SKM-1 (cell line): ENCODE data around the gene TGFBR3.
A peak's percentile ranks its signal among the peaks of the same experiment; 100 is the strongest.
"Not testable (repeated sequence)": the region's sequence is repeated elsewhere in the genome, so short reads cannot be mapped to it uniquely, and the experiment has no call there.

Experiments
- DNase-seq: peaks from one replicate; lab custom pipeline; 2025; ENCODE audit not compliant: unreplicated experiment; lab: John Stamatoyannopoulos, UW

The TGFBR3 gene

DNA sequence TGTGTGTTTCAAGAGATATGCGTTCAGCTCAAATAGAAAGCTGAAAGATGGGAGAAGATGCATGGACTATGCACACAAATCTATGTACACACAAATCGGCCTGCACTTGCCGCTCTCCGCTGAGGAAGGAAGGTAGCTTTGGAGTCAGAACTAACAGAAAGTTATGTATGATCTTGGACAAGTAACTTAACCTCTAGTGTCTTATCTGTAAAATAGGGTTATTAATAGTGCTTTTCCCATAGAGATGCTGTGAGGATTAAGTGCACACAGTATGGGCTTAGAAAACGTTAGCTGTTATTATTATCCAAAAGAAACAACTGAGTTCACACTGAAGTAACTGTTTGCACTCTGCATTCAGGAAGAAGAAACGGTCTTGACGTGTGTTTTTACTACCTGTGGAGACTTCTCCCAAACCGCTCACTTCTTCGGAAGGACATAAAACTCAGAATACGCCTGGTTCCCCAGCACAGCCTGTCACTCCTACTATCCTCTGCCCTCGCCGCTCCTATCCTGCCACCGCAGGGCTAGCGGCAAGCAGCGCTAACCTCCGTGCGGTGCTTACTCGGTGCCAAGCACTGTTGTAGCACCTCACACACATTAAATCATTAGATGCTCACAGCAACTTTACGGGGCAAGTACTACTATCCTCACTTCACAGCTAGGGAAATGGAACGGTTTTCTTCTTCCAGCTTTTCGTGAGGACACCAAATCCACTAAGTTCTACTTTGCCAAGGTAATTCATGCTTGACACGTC is 1.3 kb downstream of the TGFBR3 start:
- no peak for DNase-seq

GRCh38 chr1:91883470-91883869 is 2.5 kb downstream of the TGFBR3 start:
- DNase-seq: peak; percentile 16

GRCh38 chr1:91881280-91881679 is 4.7 kb downstream of the TGFBR3 start:
- DNase-seq: no peak

- no peak for DNase-seq
These were observed 6.2 kb downstream of the TGFBR3 start for GRCh38 chr1:91879733-91880132.

- DNase-seq: no peak
These were observed 8.3 kb downstream of the TGFBR3 start for GRCh38 chr1:91877574-91878208.

DNA sequence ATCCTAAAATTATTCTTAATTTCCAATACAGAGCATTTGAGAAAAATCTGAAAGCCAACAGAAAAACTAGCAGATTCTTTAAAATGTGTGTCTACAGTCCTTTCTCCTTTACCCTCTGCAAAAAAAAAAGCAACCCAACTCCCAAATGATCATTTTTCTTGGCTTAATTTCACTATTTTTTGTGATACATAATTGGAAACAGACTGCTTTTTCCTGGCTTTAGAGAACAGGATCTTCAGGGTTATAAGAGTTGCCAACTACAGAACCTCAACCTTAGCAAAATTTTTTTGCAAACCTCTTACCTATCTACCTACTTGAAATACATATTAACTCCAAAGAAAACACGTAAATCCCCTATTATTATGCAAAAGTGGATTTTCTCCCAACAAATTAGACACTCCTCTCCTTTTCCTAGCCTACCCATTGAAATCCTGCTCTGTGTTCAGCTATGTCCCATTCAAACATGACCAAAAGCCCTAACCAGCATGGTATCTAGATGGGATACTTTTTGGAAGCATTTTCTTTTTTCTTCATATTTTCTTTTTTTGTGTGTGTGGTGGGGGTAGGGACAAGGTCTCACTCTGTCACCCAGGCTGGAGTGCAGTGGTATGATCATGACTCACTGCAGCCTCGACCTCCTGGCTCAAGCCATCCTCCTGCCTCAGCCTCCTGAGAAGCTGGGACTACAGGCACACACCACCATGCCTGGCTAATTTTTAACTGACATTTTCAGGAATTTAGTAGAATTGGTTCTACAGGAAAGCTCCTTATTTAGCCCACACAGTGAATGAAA is 9.0 kb downstream of the TGFBR3 start:
- no peak for DNase-seq

DNA sequence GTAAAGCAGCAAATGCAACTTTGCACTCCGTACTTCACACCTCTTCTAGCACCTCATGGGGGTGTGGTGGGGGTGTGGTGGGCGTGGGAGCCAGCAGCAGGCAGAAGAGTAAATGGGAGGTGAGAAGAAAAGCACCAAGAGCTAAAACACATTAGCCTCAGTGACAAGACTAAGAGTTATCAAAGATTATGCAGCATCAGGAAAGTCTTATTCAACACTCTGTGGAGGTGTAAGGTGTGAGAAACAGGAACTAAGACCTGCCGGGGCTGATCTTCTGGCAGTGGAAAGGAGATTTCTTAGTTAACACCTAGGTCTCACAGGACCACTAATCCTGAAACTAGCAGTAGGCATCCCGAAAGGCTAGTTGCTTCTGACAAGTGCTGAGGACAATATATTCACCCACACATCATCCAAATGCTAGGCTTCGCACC is 9.9 kb downstream of the TGFBR3 start:
- DNase-seq: no peak

DNA sequence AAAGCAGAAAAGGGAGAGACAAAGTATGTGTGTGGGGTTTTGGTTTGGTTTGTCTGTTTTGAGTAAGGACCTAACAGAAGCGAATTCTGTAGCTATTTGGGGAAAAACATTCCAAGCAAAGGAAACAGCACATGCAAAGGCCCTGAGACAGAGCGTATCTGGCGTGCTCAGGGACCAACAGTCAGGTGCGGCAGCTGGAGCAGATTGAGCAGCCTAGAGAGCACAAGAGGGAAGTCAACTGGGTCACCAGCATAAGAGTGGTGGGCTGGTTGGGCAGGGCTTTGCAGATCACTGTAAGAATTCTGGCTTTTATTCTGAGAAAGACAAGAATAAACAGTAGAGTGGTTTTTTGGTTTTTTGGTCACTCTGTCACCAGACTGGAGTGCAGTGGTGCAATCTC is 11.8 kb downstream of the TGFBR3 start:
- no peak for DNase-seq

DNA sequence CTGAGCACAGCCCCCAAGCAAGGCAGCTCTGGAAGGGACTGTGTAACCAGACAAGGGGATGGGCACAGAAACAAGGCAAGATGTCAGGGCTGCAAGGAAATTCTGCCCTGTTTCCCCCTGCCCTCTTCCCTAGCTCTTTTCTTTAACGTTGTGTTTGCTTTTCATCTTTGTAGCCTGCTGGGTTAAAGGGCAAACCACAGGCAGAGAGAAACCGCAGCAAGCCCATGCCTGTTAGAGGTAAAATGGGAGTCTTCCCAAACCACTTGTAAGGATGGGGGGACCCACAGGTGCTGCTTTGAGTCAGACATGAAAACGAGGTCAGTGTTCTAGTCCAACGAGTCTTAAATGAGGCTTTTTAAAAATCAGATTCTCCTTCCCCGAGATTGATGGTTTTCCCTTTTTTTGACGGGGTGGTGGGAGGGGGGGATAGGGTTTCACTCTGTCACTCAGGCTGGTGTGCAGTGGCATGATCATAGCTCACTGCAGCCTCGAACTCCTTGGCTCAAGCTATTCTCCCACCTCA is 13.3 kb downstream of the TGFBR3 start:
- DNase-seq: no peak

- DNase-seq: no peak
These were observed 14.0 kb downstream of the TGFBR3 start for GRCh38 chr1:91872000-91872399.

- DNase-seq: no peak
These were observed 15.6 kb downstream of the TGFBR3 start for GRCh38 chr1:91870322-91870721.

DNA sequence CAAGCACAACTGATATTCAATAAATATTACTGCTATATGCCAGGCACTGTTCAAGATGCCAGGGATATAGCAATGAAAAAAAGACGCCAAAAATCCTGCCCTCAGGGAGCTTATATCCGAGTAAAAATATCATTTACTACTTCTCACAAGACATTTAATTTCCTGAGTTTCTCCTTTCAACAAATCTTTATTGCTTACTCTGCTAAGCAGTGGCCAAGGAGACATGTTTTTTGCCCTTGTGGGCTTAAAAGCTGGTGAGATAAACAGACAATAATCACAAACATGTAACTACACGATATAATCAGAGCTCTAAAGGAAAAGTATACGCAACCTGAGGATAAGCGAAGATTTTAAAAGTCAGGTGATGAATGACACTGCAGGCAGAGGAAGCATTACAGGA is 19.5 kb downstream of the TGFBR3 start:
- DNase-seq: no peak

GRCh38 chr1:91864017-91864700 is 21.8 kb downstream of the TGFBR3 start:
- DNase-seq: no peak

- no peak for DNase-seq
These were observed 22.5 kb downstream of the TGFBR3 start for GRCh38 chr1:91863498-91863897.

- DNase-seq: no peak
These were observed 23.8 kb downstream of the TGFBR3 start for GRCh38 chr1:91862120-91862519.

GRCh38 chr1:91857557-91858239 is 28.3 kb downstream of the TGFBR3 start:
- no peak for DNase-seq

DNA sequence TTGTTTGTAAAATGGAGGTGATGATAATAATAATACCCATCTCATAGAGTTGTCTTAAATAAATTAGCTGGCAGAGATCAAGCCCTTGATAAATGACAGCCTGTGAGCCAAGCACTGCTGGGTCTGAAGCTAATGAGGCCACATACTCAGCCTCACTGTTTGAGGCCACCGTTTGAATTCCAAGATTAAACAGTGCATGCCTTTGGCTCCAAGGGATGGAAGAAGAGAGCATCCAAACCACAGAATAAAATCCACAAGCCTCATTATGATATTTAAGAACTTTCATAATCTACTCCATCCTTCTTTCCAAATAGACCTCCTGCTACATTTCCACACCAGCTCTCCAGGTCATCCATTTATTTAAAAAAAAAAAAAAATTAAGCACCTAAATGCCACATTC is 29.0 kb downstream of the TGFBR3 start:
- no peak for DNase-seq

DNA sequence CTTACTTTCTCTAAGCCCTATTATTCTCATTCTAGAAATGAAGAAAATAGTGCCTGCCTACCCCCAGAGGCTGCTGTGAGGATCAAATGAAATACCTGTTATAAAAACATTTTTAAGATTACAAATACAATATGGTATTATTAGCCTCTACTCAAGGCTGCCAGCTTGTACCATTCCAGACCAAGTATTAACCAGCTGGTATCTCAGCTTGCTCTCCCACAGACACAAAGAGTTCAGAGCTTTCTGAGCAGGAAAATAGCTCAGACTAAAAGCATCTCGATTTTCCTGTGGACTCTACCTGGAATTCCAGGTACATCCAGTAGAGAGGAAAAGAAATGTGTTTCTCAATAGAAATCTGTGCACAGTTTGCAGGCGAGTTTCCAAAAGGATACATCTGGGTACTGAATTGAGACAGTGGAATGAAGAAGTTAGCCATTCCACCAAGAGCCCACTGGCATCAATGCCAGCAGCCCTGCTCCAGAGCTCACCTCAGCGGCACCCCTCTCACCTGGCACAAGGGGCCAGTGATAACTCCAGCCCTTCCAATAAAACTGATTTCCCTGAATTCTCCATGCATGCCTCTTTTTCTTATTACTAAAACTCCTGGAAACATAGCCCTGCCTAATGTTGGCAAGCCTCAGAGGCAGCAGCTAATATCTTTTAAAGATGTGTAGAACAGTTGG is 31.0 kb downstream of the TGFBR3 start:
- no peak for DNase-seq

- no peak for DNase-seq
These were observed 32.6 kb downstream of the TGFBR3 start for GRCh38 chr1:91853397-91853796.

- DNase-seq: not testable (repeated sequence)
These were observed 33.9 kb downstream of the TGFBR3 start for GRCh38 chr1:91852011-91852410.
